Right renal pelvis (tissue), 4 donors: Measurements from ENCODE around the gene PBX4. TPM values are rescaled to one million over a fixed set of nuclear protein-coding genes. Genes with fewer than 3 reads are reported as not detected.
"Not testable (repeated sequence)": the region's sequence is repeated elsewhere in the genome, so short reads cannot be mapped to it uniquely, and the experiment has no call there.

Source experiments
- DNase-seq, 4 donors: peaks; one replicate each; pipeline ENCODE4 v3.0.0-alpha.2; 2013; ENCODE audit warnings: low read depth in 4 of 4, low spot score in 3 of 4, missing footprints in 1 of 4
- polyA plus RNA-seq, 4 donors: library from polyadenylated mRNA; unstranded; fragments of 120-200 nt; gene quantifications; one replicate each; pipeline ENCODE4 v1.2.1, GENCODE V29; 2013; ENCODE audit not compliant: insufficient read length in 4 of 4

PBX4 gene
- 1 to 10 TPM; 3.0 to 4.4 (median 3.8) TPM for polyA plus RNA-seq

- peak; percentile 85 to 89 (median 88) for DNase-seq
These were observed at the start of gene PBX4 for GRCh38 chr19:19618219-19619051. Gene PBX4 (minus strand): TSS chr19:19618687. CDS start chr19:19618629, 58 bp downstream.

DNA sequence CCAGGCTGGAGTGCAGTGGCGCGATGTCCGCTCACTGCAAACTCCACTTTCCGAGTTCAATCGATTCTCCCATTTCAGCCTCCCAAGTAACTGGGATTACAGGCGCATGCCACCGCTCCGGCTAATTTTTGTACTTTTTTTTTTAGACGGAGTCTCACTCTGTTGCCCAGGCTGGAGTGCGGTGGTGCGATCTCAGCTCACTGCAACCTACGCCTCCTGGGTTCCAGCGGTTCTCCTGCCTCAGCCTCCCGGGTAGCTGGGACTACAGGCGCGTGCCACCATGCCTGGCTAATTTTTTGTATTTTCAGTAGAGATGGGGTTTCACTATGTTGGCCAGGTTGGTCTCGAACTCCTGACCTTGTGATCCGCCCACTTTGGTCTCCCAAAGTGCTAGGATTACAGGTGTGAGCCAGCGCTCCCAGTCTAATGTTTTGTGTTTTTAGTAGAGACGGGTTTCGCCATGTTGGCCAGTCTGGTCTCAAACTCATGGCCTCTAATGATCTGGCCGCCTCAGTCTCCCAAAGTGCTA is 47.0 kb upstream of the PBX4 start:
- DNase-seq, result not testable (repeated sequence)

DNA sequence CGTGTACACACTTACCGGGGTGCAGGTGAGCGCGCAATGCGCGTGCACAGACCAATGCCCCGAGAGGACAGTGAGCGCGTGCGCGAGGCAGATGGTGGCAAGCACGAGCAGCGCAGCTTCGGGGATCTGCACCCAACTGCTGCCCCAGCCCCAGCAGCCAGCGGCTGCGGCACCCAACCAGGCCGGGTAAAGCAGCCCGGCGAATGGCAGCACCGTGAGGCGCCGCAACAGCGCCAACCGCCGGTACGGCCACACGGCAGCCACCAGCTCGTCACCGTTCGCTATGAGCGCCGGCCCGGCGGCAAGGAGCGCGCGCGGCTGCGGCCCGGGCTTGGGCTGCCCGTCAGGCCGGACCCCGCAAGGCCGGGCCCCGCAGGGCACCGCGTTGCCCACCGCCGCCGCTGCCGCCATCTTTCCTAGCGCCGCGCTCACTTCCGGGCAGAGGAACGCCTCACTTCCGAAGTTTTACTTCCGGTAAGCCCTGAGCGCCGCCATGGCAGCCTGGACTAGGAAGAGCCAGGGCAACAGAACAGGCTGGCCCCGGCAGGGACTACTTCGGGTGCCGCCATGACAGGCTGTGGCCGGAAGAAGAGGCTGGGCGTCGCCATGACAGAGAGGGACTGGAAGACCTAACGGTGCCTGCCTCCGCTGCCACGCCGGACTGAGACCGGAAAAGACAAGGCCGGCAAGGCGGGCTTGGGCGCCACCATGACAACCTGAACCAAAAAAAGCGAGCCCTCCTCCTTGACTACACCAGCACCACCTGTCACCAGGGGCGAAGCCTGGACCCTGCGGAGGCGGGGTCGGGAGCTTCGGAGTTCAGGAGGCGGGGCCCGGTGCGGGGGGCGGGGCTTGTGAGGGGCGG is 45.0 kb upstream of the PBX4 start, which contains the start of gene ATP13A1:
Gene ATP13A1 (minus strand): TSS at position 421 of the 865 bp plus-strand sequence. CDS start 10 bp downstream, at position 411.
- DNase-seq, result peak; percentile 89 to 93 (median 92)

GRCh38 chr19:19662871-19663255 is 44.4 kb upstream of the PBX4 start:
- no peak for DNase-seq

GRCh38 chr19:19662344-19662743 is 43.9 kb upstream of the PBX4 start:
- no peak for DNase-seq

GRCh38 chr19:19661675-19662251 is 43.3 kb upstream of the PBX4 start:
- DNase-seq, result no peak

- DNase-seq, result no peak
These were observed 42.7 kb upstream of the PBX4 start for GRCh38 chr19:19661141-19661674.

- DNase-seq, result no peak
These were observed 41.3 kb upstream of the PBX4 start for GRCh38 chr19:19659646-19660245.

DNA sequence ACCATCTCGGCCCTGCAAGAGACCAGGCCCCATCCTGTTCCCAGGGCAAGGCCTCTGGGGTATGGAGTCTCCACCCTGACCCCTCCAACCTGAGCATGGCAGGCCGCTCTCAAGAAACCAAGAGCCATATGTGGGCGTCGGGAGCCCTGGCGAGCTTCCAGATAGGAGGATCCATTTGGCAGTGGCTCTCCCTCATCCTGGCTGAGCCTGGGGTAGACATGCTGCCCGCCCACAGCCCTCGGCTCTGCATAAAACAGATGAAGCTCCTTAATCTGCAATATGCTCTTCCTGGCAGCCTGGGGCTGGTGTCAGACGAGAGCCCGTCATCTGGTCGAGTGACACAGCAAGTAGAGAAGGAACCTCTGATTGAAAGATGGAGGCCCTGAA is 38.9 kb upstream of the PBX4 start:
- DNase-seq, result no peak

DNA sequence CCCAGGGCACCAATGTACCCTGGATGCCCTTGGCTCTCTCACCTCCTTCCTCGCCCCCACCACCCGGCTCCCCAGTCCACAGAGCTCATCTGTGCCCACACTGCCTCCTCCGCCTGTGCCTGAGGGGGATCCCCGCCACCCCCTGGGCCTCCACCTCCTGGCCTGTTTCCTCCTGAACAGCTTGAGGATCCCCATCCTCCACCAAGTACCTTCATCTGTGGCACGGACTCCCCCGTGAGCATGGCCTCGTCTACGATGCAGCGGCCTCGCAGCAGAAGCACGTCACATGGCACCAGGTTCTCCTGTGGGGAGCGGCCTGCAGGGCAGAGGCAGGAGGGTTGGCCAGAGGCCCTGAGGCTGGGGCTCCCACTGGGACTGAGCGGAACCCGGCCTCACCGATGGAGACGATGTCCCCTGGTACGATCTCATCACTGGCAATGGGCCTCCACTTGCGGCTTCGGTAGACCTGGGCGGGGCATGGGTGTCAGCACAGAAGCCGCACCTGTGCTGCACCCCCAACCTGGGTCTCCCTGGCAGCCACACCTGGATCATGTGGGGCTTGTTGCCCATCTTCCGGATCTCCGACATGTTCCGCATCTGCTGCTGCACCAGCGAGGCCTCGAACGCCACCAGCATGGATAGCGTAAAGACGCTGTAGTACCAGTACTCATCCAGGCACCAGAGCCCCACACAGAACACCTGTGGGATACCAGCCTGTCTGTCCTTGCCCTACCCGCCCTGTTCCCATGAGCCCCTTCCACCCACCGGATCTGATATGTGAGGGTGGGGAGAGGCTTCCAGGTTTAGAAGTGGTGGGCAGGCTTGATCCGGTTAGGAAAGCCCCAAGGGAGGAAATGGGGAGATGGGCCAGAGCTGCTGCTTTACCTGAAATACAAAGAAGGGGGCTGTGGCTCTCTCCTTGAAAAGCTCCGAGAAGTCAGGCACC is 38.2 kb upstream of the PBX4 start:
- DNase-seq, result no peak

- no peak for DNase-seq
These were observed 37.3 kb upstream of the PBX4 start for GRCh38 chr19:19655641-19656343.

- no peak for DNase-seq
These were observed 36.6 kb upstream of the PBX4 start for GRCh38 chr19:19655051-19655594.

DNA sequence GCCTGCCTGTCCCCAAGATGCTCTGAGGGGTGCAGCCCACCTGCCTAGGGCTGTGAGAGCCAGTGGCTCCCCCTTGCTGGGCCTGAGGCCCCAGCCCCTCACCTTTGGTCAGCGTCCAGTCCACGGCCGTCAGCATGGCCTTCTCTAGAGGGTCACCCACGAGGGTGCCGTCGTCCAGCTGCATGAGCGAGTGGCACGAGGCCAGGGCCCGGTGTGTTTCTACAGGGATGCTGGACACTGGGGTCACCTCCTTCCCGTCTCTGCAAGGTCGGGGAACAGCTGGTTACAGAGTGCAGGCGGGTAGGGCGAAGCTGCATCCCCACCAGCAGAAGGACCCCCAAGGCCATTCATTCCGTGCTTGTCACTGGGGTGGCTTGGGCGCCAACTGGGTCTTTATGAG is 36.0 kb upstream of the PBX4 start:
- DNase-seq, result no peak

GRCh38 chr19:19653597-19654147 is 35.2 kb upstream of the PBX4 start:
- no peak for DNase-seq

- DNase-seq, result no peak
These were observed 34.2 kb upstream of the PBX4 start for GRCh38 chr19:19652482-19653295.

DNA sequence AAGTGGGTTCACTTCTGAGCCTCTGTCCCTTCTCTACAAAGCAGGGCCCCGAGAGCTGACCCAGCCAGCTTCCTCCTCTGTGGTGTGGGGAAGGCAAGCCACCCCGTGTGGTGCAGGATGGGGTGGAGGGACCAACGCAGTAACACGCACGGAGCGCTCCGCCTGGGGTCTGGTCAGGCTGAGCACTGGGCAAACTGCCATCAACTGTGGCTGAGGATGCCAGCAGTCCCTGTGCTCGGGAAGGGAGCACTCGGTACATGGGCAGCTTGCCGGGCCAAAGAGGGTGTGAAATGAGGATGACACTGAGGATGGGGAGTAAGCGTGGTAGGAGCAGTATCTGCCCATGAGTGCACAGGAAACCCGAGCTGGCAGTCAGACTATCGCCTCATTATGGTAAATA is 32.6 kb upstream of the PBX4 start:
- DNase-seq, result no peak

- no peak for DNase-seq
These were observed 31.8 kb upstream of the PBX4 start for GRCh38 chr19:19650331-19650730.
